Left ventricle myocardium inferior (tissue), 1 donor: ENCODE results near the gene CACNB2. TPM values are rescaled to one million over a fixed set of nuclear protein-coding genes. Genes with fewer than 3 reads are reported as not detected.

Source experiments
- DNase-seq: peaks from one replicate; pipeline ENCODE4 v3.0.0-alpha.2; 2020
- H3K27ac ChIP-seq: fragments of 200-600 bp; replicated peaks from 2 replicates; pipeline ENCODE4 v1.8.0; 2021
- H3K27me3 ChIP-seq: fragments of 200-600 bp; 2 replicates; pipeline ENCODE4 v1.8.0; 2021; ENCODE audit warnings: low read depth
- H3K36me3 ChIP-seq: fragments of 200-600 bp; 2 replicates; pipeline ENCODE4 v1.8.0; 2021
- H3K4me1 ChIP-seq: fragments of 200-600 bp; 2 replicates; pipeline ENCODE4 v1.8.0; 2021
- H3K4me3 ChIP-seq: fragments of 200-600 bp; 2 replicates; pipeline ENCODE4 v1.8.0; 2021; ENCODE audit warnings: mild to moderate bottlenecking, moderate library complexity
- H3K9me3 ChIP-seq: fragments of 200-600 bp; replicated peaks from 2 replicates; pipeline ENCODE4 v1.8.0; 2021
- CTCF ChIP-seq: fragments of 200-600 bp; IDR thresholded peaks from 2 replicates; pipeline ENCODE4 v1.8.0; 2021; ENCODE audit warnings: antibody characterized with exemption, mild to moderate bottlenecking, borderline replicate concordance
- intact Hi-C: fragments of 100-400 bp; cut with micrococcal nuclease; formaldehyde crosslinking; loops from one replicate; pipeline ENCODE4 v1.11.0; 2022
- total RNA-seq: library from RNA; stranded (reverse); fragmentation: NEBNext Ultra II Directional; extraction: Animal tissue kit (Norgen Biotek cat#: 25700); gene quantifications from one replicate; pipeline ENCODE4 v1.2.1, GENCODE V29; 2021
- donor health status: DM: no; HTN: yes; CAD: no; lungs with severe emphysema.

Gene CACNB2
- total RNA-seq, 1 donor from 2014 or later = 38.1 TPM

GRCh38 chr10:18334116-18334867, 194.1 kb downstream of the CACNB2 start:
- Histone ChIP-seq H3K4me1 (peaks cover 30% of the 10 kb centered on the region), H3K9me3 (no peaks in the 10 kb centered on the region), H3K27me3 (no peaks in the 10 kb centered on the region), H3K36me3 (no peaks in the 10 kb centered on the region), H3K4me3 (peak overlapping the region; percentile 30), H3K27ac (peak overlapping the region; percentile 68)
- DNase-seq = no peak
- TF ChIP-seq CTCF = no peak
- intact Hi-C loops = no loop called here

DNA sequence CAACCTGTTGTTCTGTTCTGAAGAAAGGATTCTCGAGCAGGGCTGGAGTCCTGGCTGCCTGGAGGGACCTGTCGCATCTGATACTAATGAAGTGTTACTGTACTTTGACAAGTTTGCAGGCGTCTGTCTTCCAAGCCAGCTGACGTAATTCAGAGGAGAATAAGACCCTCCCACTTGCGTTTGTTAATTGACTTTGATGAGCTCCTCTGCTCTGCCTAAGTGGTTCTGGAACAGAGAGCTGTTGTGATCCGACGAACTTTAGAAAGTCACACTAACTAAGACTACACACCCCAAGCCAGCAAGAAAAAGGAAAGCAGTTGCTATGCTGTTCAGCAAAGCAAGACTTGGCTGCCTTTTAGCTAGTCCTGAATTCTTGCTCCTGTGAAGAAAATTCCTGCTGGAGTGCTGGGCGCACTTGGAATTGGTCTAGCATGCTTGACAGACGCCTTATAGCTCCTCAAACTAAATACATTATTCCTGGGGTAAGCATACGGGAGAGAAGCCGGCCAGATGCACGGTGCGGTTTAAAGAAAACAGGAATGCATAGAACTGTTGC, 200.3 kb downstream of the CACNB2 start:
- H3K27me3 ChIP-seq = no peaks in the 10 kb centered on the region
- intact Hi-C loops = no loop called here
- peak overlapping the region; percentile 90 for H3K27ac ChIP-seq
- DNase-seq = peak; percentile 34
- peak overlapping the region; percentile 58 for H3K4me3 ChIP-seq
- no peaks in the 10 kb centered on the region for H3K9me3 ChIP-seq
- TF ChIP-seq CTCF = no peak
- no peaks in the 10 kb centered on the region for H3K36me3 ChIP-seq
- peaks cover 9% of the 10 kb centered on the region for H3K4me1 ChIP-seq

- Histone ChIP-seq H3K9me3 (no peaks in the 10 kb centered on the region), H3K36me3 (no peaks in the 10 kb centered on the region), H3K4me1 (peaks cover 9% of the 10 kb centered on the region), H3K27me3 (no peaks in the 10 kb centered on the region), H3K27ac (peak overlapping the region; percentile 90), H3K4me3 (peak overlapping the region; percentile 58)
- DNase-seq = no peak
- TF ChIP-seq CTCF = no peak
- intact Hi-C loops = no loop called here
These were observed 200.8 kb downstream of the CACNB2 start for GRCh38 chr10:18341055-18341454.

GRCh38 chr10:18343573-18343972, 203.3 kb downstream of the CACNB2 start:
- intact Hi-C loops = no loop called here

GRCh38 chr10:18345308-18345707, 205.1 kb downstream of the CACNB2 start:
- Histone ChIP-seq H3K4me3 (peak overlapping the region; percentile 58), H3K27ac (peak overlapping the region; percentile 90)
- intact Hi-C loops = no loop called here

More at GRCh38 chr10:18343573-18343972, 203.3 kb downstream of the CACNB2 start:
- no peak for DNase-seq
- H3K4me1 ChIP-seq = peaks cover 18% of the 10 kb centered on the region
- peak overlapping the region; percentile 58 for H3K4me3 ChIP-seq
- H3K36me3 ChIP-seq = no peaks in the 10 kb centered on the region
- no peaks in the 10 kb centered on the region for H3K9me3 ChIP-seq
- no peak for TF ChIP-seq CTCF
- H3K27ac ChIP-seq = peak overlapping the region; percentile 90
- no peaks in the 10 kb centered on the region for H3K27me3 ChIP-seq

More at GRCh38 chr10:18345308-18345707, 205.1 kb downstream of the CACNB2 start:
- Histone ChIP-seq H3K36me3 (no peaks in the 10 kb centered on the region), H3K27me3 (no peaks in the 10 kb centered on the region), H3K9me3 (no peaks in the 10 kb centered on the region), H3K4me1 (peaks cover 28% of the 10 kb centered on the region)
- no peak for DNase-seq
- no peak for TF ChIP-seq CTCF
